HG02970 (cell line): ENCODE measurements around the gene ZNF296.

Source experiments
- ATAC-seq: cut with Tn5 transposase; IDR thresholded peaks from one replicate; pipeline ENCODE4 v1.9.1; 2021; ENCODE audit warnings: mild to moderate bottlenecking, moderate library complexity, moderate number of reproducible peaks; ENCODE audit not compliant: unreplicated experiment, low FRiP score

The ZNF296 gene

DNA sequence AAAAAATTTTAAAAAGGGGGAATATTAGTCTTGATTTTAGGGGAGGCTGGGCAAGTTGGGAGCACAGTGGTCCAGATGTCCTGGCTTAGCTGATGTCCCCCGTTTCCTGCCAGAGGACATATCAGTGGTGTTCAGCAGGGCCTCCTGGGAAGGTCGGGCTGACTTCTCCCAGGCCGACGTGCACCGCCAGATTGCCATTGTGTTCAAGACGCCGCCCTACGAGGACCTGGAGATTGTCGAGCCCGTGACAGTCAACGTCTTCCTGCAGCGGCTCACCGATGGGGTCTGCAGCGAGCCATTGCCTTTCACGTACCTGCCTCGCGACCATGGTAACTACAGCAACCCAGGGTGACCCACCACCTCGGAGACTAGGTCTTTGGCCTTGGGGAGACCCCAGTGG is 43.9 kb downstream of the ZNF296 start:
- no peak for ATAC-seq

GRCh38 chr19:45030825-45031224 is 45.5 kb downstream of the ZNF296 start:
- no peak for ATAC-seq

DNA sequence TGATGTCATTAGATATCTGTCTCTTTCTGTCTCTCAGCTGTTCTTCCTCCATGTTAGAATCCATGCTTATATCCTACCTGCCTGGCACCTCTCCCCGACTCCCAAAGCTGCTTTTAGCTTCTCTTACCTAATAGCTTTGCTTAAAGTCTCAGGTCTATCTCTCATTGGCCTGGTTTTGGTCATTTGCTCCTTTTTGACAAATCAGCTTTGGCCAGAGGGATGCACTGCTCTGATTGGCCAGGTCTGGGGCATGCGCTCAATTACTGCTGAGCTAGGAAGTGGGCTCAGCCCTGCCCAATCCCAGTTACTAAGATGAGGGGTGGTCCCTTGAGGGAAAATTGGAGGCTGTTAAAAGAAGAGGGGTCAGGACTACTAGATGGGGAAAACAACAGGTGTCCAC is 48.9 kb downstream of the ZNF296 start:
- no peak for ATAC-seq

DNA sequence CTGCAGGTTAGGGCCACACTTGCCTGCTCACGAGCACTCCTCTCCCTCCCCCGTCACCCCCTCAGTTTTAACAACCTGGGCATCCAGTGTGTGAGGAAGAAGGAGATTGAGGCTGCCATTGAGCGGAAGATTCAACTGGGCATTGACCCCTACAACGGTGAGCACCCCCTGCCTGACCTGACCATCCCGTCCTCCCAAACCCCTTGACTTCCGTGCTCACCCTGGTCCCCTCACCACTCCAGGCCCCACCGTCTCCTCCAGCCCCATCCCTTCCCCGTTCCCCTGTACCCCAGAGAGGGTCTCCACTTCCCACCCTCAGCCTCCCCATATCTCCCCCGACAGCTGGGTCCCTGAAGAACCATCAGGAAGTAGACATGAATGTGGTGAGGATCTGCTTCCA is 51.0 kb downstream of the ZNF296 start:
- ATAC-seq = no peak

- no peak for ATAC-seq
Observed at GRCh38 chr19:45023048-45023447, 53.2 kb downstream of the ZNF296 start.

DNA sequence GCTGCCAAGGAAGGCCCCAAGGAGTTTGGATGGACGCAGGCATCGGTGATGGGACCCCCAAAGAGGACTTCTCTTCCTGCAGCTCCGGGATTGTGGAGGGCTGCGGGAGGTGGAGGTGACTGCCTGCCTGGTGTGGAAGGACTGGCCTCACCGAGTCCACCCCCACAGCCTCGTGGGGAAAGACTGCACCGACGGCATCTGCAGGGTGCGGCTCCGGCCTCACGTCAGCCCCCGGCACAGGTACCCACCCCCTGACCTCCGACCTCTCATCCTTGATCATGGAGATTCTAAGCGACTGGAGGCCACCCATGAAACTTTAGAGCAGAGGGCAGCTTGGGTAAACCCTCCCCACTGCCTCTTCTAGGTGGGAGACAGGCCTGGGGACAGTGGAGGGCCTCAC is 54.3 kb downstream of the ZNF296 start:
- ATAC-seq = no peak
